Lower lobe of right lung (tissue), 2 donors: ENCODE measurements around the gene FAM216A. TPM values are rescaled to one million over a fixed set of nuclear protein-coding genes. Genes with fewer than 3 reads are reported as not detected.
A peak's percentile ranks its signal among the peaks of the same experiment; 100 is the strongest.

Experiments
- ATAC-seq, 2 donors: fragments of 200-7000 bp; cut with Tn5 transposase; one replicate each; pipeline ENCODE4 v1.9.1; 2020 to 2022; ENCODE audit warnings: mild to moderate bottlenecking in 2 of 2, moderate library complexity in 2 of 2
- DNase-seq: peaks from one replicate; pipeline ENCODE4 v3.0.0-alpha.2; 2020
- H3K27ac ChIP-seq: fragments of 200-600 bp; one replicate; pipeline ENCODE4 v1.8.0; 2022
- H3K27me3 ChIP-seq: fragments of 200-600 bp; one replicate; pipeline ENCODE4 v1.8.0; 2022; ENCODE audit warnings: low read depth
- H3K36me3 ChIP-seq: fragments of 200-600 bp; one replicate; pipeline ENCODE4 v1.8.0; 2022; ENCODE audit warnings: mild to moderate bottlenecking
- H3K4me1 ChIP-seq: fragments of 200-600 bp; one replicate; pipeline ENCODE4 v1.8.0; 2022
- H3K4me3 ChIP-seq: fragments of 200-600 bp; one replicate; pipeline ENCODE4 v1.8.0; 2022; ENCODE audit warnings: mild to moderate bottlenecking
- H3K9me3 ChIP-seq: fragments of 200-600 bp; one replicate; pipeline ENCODE4 v1.8.0; 2022
- CTCF ChIP-seq: fragments of 200-600 bp; IDR thresholded peaks from one replicate; pipeline ENCODE4 v1.8.0; 2022; ENCODE audit warnings: antibody characterized with exemption, mild to moderate bottlenecking
- intact Hi-C: fragments of 100-400 bp; cut with DNase I; formaldehyde crosslinking; loops from one replicate; pipeline ENCODE4 v1.11.0; 2022
- total RNA-seq: library from RNA; stranded (reverse); fragmentation: NEBNext Ultra II Directional; extraction: Animal tissue kit (Norgen Biotek cat#: 25700); gene quantifications from one replicate; pipeline ENCODE4 v1.2.1, GENCODE V29; 2021
- donor health status: DM: no; HTN: yes; CAD: no; lungs with severe emphysema.

Gene FAM216A
- total RNA-seq, 1 donor from 2014 or later, result 3.0 TPM

GRCh38 chr12:110467847-110468213, 815 bp upstream of the FAM216A start:
- Histone ChIP-seq H3K9me3 (no peaks in the 10 kb centered on the region), H3K27ac (peak overlapping the region; percentile 93), H3K36me3 (peaks cover 27% of the 10 kb centered on the region), H3K4me1 (peaks cover 24% of the 10 kb centered on the region), H3K4me3 (peak overlapping the region; percentile 95), H3K27me3 (no peaks in the 10 kb centered on the region)
- no peak for ATAC-seq
- intact Hi-C loops, result no loop called here
- no peak for DNase-seq
- TF ChIP-seq CTCF, result no peak

- ATAC-seq (no peak), DNase-seq (no peak)
- intact Hi-C loops, result no loop called here
- Histone ChIP-seq H3K9me3 (no peaks in the 10 kb centered on the region), H3K27me3 (no peaks in the 10 kb centered on the region), H3K4me3 (no peak overlapping the region), H3K4me1 (no peaks in the 10 kb centered on the region), H3K36me3 (peaks cover 2% of the 10 kb centered on the region), H3K27ac (no peak overlapping the region)
- no peak for TF ChIP-seq CTCF
These were observed 6.8 kb downstream of the FAM216A start for GRCh38 chr12:110475426-110475825.

GRCh38 chr12:110498984-110499706, 30.5 kb downstream of the FAM216A start:
- intact Hi-C loops, result no loop called here

GRCh38 chr12:110501399-110501751, 32.7 kb downstream of the FAM216A start:
- Histone ChIP-seq H3K36me3 (peaks cover under 1% of the 10 kb centered on the region), H3K9me3 (no peaks in the 10 kb centered on the region), H3K27ac (peak overlapping the region; percentile 93), H3K27me3 (no peaks in the 10 kb centered on the region), H3K4me3 (peak overlapping the region; percentile 96), H3K4me1 (peaks cover 39% of the 10 kb centered on the region)
- no peak for DNase-seq
- ATAC-seq, result peak; percentile 43 to 59
- TF ChIP-seq CTCF, result no peak
- intact Hi-C loops, result no loop called here

More at GRCh38 chr12:110498984-110499706, 30.5 kb downstream of the FAM216A start:
- Histone ChIP-seq H3K36me3 (peaks cover 22% of the 10 kb centered on the region), H3K27me3 (no peaks in the 10 kb centered on the region), H3K4me3 (no peak overlapping the region), H3K27ac (no peak overlapping the region), H3K4me1 (peaks cover 39% of the 10 kb centered on the region), H3K9me3 (no peaks in the 10 kb centered on the region)
- DNase-seq, result no peak
- no peak for TF ChIP-seq CTCF
- ATAC-seq, result no peak

GRCh38 chr12:110501752-110502738, 33.4 kb downstream of the FAM216A start, which contains the start of the genes RAD9B and VPS29:
RAD9B (plus strand) TSS chr12:110502331; CDS start chr12:110502338, 7 bp downstream.
VPS29 (minus strand) TSS chr12:110502111; CDS start chr12:110502051, 60 bp downstream.
- Histone ChIP-seq H3K27me3 (no peaks in the 10 kb centered on the region), H3K9me3 (no peaks in the 10 kb centered on the region), H3K4me3 (peak within 1 kb of the TSS; percentile 96), H3K36me3 (no peaks in the 10 kb centered on the region), H3K27ac (peak within 1 kb of the TSS; percentile 93), H3K4me1 (peaks cover 39% of the 10 kb centered on the region)
- peak; percentile 98 to 99 for ATAC-seq
- intact Hi-C loops, result no loop called here
- DNase-seq, result peak; percentile 99
- no peak for TF ChIP-seq CTCF
